ENCODE results near the gene EIF3B.
"Not testable (repeated sequence)": the region's sequence is repeated elsewhere in the genome, so short reads cannot be mapped to it uniquely, and the experiment has no call there.

The EIF3B gene

GRCh38 chr7:2347351-2348063 lies 7.1 kb upstream of the EIF3B start:
- DNase-seq (ENCODE audit: low read depth, low spot score) = not testable (repeated sequence)

GRCh38 chr7:2350055-2350454 lies 4.6 kb upstream of the EIF3B start:
- DNase-seq (ENCODE audit: low read depth, low spot score) = no peak

GRCh38 chr7:2350861-2351260 lies 3.8 kb upstream of the EIF3B start:
- DNase-seq (ENCODE audit: low read depth, low spot score) = no peak

GRCh38 chr7:2353113-2353935 lies 1.3 kb upstream of the EIF3B start:
- no peak for DNase-seq (ENCODE audit: low read depth, low spot score)

- DNase-seq (ENCODE audit: low read depth, low spot score) = no peak
Observed at GRCh38 chr7:2353936-2354185, 766 bp upstream of the EIF3B start.

- no peak for DNase-seq (ENCODE audit: low read depth, low spot score)
Observed at GRCh38 chr7:2354939-2355704, 495 bp downstream of the EIF3B start.

GRCh38 chr7:2355705-2356008 lies 1.0 kb downstream of the EIF3B start:
- no peak for DNase-seq (ENCODE audit: low read depth, low spot score)

GRCh38 chr7:2357165-2357564 lies 2.5 kb downstream of the EIF3B start:
- no peak for DNase-seq (ENCODE audit: low read depth, low spot score)

GRCh38 chr7:2357571-2357970 lies 2.9 kb downstream of the EIF3B start:
- no peak for DNase-seq (ENCODE audit: low read depth, low spot score)

GRCh38 chr7:2358968-2359527 lies 4.4 kb downstream of the EIF3B start:
- DNase-seq (ENCODE audit: low read depth, low spot score) = no peak

GRCh38 chr7:2359610-2360009 lies 5.0 kb downstream of the EIF3B start:
- no peak for DNase-seq (ENCODE audit: low read depth, low spot score)

GRCh38 chr7:2360796-2361195 lies 6.2 kb downstream of the EIF3B start:
- DNase-seq (ENCODE audit: low read depth, low spot score) = no peak

GRCh38 chr7:2362385-2363088 lies 7.9 kb downstream of the EIF3B start:
- DNase-seq (ENCODE audit: low read depth, low spot score) = no peak

- DNase-seq (ENCODE audit: low read depth, low spot score) = no peak
Observed at GRCh38 chr7:2369139-2369538, 14.5 kb downstream of the EIF3B start.

GRCh38 chr7:2371329-2371728 lies 16.7 kb downstream of the EIF3B start:
- no peak for DNase-seq (ENCODE audit: low read depth, low spot score)

GRCh38 chr7:2372724-2373123 lies 18.1 kb downstream of the EIF3B start:
- no peak for DNase-seq (ENCODE audit: low read depth, low spot score)

- no peak for DNase-seq (ENCODE audit: low read depth, low spot score)
Observed at GRCh38 chr7:2373124-2373556, 18.5 kb downstream of the EIF3B start.

GRCh38 chr7:2373646-2374045 lies 19.0 kb downstream of the EIF3B start:
- DNase-seq (ENCODE audit: low read depth, low spot score) = no peak

- DNase-seq (ENCODE audit: low read depth, low spot score) = no peak
Observed at GRCh38 chr7:2374401-2374800, 19.8 kb downstream of the EIF3B start.

- no peak for DNase-seq (ENCODE audit: low read depth, low spot score)
Observed at GRCh38 chr7:2374830-2375728, 20.5 kb downstream of the EIF3B start.

Measured in smooth muscle cell of the brain vasculature (primary cell).